ENCODE measurements around the gene SLC34A1. TPM values are rescaled to one million over a fixed set of nuclear protein-coding genes. Genes with fewer than 3 reads are reported as not detected.

Gene SLC34A1
- total RNA-seq, 3 donors from 2014 or later, result not detected

- no peak overlapping the region for H3K4me3 ChIP-seq
- intact Hi-C loops (cut with DNase I, micrococcal nuclease), result no loop called here
- DNase-seq, result peak in 1 of 3 donors; percentile 54
- ATAC-seq, result no peak
- H3K9me3 ChIP-seq, result no peaks in the 10 kb centered on the region
- H3K4me1 ChIP-seq (ENCODE audit: low read depth), result peaks cover 14% of the 10 kb centered on the region
- H3K36me3 ChIP-seq (ENCODE audit: low read depth), result no peaks in the 10 kb centered on the region
- TF ChIP-seq CTCF (IDR thresholded peaks at IDR 0.05), result no peak
Measured at GRCh38 chr5:177433658-177434217, 49.5 kb downstream of the SLC34A1 start.

GRCh38 chr5:177434437-177434836, 50.2 kb downstream of the SLC34A1 start:
- Histone ChIP-seq H3K9me3 (no peaks in the 10 kb centered on the region), H3K4me1 (ENCODE audit: low read depth) (peaks cover 13% of the 10 kb centered on the region), H3K4me3 (no peak overlapping the region), H3K36me3 (ENCODE audit: low read depth) (no peaks in the 10 kb centered on the region)
- ATAC-seq (no peak), DNase-seq (no peak)
- no peak for TF ChIP-seq CTCF (IDR thresholded peaks at IDR 0.05)
- intact Hi-C loops (cut with DNase I, micrococcal nuclease), result no loop called here

GRCh38 chr5:177434942-177435738, 50.9 kb downstream of the SLC34A1 start:
- Histone ChIP-seq H3K9me3 (no peaks in the 10 kb centered on the region), H3K4me1 (ENCODE audit: low read depth) (peaks cover 10% of the 10 kb centered on the region), H3K4me3 (no peak overlapping the region), H3K36me3 (ENCODE audit: low read depth) (no peaks in the 10 kb centered on the region)
- DNase-seq (no peak), ATAC-seq (no peak)
- no peak for TF ChIP-seq CTCF (IDR thresholded peaks at IDR 0.05)
- intact Hi-C loops (cut with DNase I, micrococcal nuclease), result no loop called here

- Histone ChIP-seq H3K4me1 (ENCODE audit: low read depth) (peaks cover 10% of the 10 kb centered on the region), H3K4me3 (no peak overlapping the region), H3K36me3 (ENCODE audit: low read depth) (no peaks in the 10 kb centered on the region), H3K9me3 (no peaks in the 10 kb centered on the region)
- ATAC-seq (no peak), DNase-seq (no peak)
- TF ChIP-seq CTCF (IDR thresholded peaks at IDR 0.05), result no peak
- intact Hi-C loops (cut with DNase I, micrococcal nuclease), result no loop called here
Measured at GRCh38 chr5:177435847-177436536, 51.8 kb downstream of the SLC34A1 start.

GRCh38 chr5:177437623-177438022, 53.4 kb downstream of the SLC34A1 start:
- peaks cover 6% of the 10 kb centered on the region for H3K4me1 ChIP-seq (ENCODE audit: low read depth)
- no peak for TF ChIP-seq CTCF (IDR thresholded peaks at IDR 0.05)
- intact Hi-C loops (cut with DNase I, micrococcal nuclease), result no loop called here
- no peaks in the 10 kb centered on the region for H3K36me3 ChIP-seq (ENCODE audit: low read depth)
- DNase-seq (no peak), ATAC-seq (peak; percentile 7)
- H3K9me3 ChIP-seq, result no peaks in the 10 kb centered on the region
- H3K4me3 ChIP-seq, result no peak overlapping the region

All from mucosa of descending colon (tissue), 3 donors.